ENCODE data around the gene OSBPL5. TPM values are rescaled to one million over a fixed set of nuclear protein-coding genes. Genes with fewer than 3 reads are reported as not detected.
A peak's percentile ranks its signal among the peaks of the same experiment; 100 is the strongest.

The OSBPL5 gene
- total and polyA plus RNA-seq, 2 donors from 2014 or later = 8.5 to 63.0 TPM

DNA sequence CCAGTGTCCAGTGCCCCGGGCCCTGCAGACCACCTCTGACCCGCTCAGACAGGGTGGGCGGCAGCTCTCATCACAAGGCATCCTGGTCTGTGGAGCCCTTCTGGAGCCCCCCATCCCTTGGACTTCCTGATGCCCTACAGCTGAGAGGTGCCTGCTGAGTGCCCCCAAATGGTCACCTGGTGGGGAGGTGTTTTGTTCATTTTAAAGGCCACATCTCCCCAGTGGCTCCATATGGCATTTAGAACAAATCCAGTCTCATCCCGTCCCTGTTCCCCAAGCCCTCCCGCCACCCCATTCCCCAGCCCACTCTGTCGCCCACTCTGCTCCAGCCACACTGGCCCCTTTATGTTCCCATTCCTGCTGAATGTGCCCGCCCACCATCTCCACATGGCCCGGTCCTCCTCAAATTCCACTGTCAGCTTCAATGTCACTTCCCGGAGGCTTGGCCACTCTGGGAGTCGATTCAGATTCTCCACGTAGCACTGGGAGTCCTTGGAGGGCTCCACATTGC lies 32.8 kb downstream of the OSBPL5 start:
- no peak for FAIRE-seq
- Histone ChIP-seq H3K4me1 (ENCODE audit: control insufficient read depth in 2 of 3, insufficient read depth in 2 of 3, low read depth in 1 of 3, low read length in 3 of 3) (no peaks in the 10 kb centered on the region), H3K27ac (ENCODE audit: low read depth in 2 of 2, low read length in 2 of 2) (no peak overlapping the region), H3K36me3 (ENCODE audit: control insufficient read depth in 2 of 3, insufficient read depth in 3 of 3, low read length in 3 of 3) (no peaks in the 10 kb centered on the region), H3K4me3 (ENCODE audit: low read length in 3 of 3) (no peak overlapping the region), H3K27me3 (ENCODE audit: control insufficient read depth, insufficient read depth, low read length) (no peaks in the 10 kb centered on the region), H3K9ac (ENCODE audit: low read length in 3 of 3) (no peak overlapping the region), H3K9me3 (ENCODE audit: control insufficient read depth in 2 of 3, insufficient read depth in 1 of 3, low read length in 3 of 3) (no peaks in the 10 kb centered on the region)
- TF ChIP-seq, protein P1, sequence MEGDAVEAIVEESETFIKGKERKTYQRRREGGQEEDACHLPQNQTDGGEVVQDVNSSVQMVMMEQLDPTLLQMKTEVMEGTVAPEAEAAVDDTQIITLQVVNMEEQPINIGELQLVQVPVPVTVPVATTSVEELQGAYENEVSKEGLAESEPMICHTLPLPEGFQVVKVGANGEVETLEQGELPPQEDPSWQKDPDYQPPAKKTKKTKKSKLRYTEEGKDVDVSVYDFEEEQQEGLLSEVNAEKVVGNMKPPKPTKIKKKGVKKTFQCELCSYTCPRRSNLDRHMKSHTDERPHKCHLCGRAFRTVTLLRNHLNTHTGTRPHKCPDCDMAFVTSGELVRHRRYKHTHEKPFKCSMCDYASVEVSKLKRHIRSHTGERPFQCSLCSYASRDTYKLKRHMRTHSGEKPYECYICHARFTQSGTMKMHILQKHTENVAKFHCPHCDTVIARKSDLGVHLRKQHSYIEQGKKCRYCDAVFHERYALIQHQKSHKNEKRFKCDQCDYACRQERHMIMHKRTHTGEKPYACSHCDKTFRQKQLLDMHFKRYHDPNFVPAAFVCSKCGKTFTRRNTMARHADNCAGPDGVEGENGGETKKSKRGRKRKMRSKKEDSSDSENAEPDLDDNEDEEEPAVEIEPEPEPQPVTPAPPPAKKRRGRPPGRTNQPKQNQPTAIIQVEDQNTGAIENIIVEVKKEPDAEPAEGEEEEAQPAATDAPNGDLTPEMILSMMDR (IDR thresholded peaks at IDR 0.05; ENCODE audit: borderline replicate concordance, extremely low read depth, insufficient read depth) = no peak
- peak in 1 of 5 donors; percentile 34 for DNase-seq
- intact Hi-C loops (cut with DNase I) = no loop called here

DNA sequence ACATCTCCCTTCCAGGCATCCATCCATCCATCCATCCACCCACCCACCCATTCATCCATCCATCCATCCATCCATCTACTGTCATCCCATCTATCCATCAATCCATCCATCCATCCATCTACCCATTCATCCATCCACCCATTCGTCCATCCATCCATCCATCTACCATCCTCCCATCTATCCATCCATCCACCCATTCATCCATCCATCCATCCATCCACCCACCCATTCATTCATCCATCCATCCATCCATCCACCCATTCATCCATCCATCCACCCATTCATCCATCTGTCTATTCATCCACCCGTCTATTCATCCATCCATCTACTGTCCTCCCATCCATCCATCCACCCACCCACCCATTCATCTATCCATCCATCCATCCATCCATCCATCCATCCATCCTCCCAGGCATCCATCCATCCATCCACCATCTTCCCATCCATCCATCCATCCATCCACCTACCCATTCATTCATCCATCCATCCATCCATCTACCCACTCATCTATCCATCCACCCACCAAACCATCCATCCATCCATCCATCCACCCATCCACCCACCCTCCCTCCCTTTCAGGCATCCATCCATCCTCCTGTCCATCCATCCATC lies 33.7 kb downstream of the OSBPL5 start:
- Histone ChIP-seq H3K9ac (ENCODE audit: low read length in 3 of 3) (no peak overlapping the region), H3K9me3 (ENCODE audit: control insufficient read depth in 2 of 3, insufficient read depth in 1 of 3, low read length in 3 of 3) (no peaks in the 10 kb centered on the region), H3K27ac (ENCODE audit: low read depth in 2 of 2, low read length in 2 of 2) (no peak overlapping the region), H3K36me3 (ENCODE audit: control insufficient read depth in 2 of 3, insufficient read depth in 3 of 3, low read length in 3 of 3) (no peaks in the 10 kb centered on the region), H3K27me3 (ENCODE audit: control insufficient read depth, insufficient read depth, low read length) (no peaks in the 10 kb centered on the region), H3K4me1 (ENCODE audit: control insufficient read depth in 2 of 3, insufficient read depth in 2 of 3, low read depth in 1 of 3, low read length in 3 of 3) (peaks cover 0 to 2% (median 0%) of the 10 kb centered on the region in 3 donors), H3K4me3 (ENCODE audit: low read length in 3 of 3) (no peak overlapping the region)
- intact Hi-C loops (cut with DNase I) = no loop called here
- FAIRE-seq (no peak), DNase-seq (no peak)
- TF ChIP-seq, protein P1 (IDR thresholded peaks at IDR 0.05; ENCODE audit: borderline replicate concordance, extremely low read depth, insufficient read depth) = no peak

DNA sequence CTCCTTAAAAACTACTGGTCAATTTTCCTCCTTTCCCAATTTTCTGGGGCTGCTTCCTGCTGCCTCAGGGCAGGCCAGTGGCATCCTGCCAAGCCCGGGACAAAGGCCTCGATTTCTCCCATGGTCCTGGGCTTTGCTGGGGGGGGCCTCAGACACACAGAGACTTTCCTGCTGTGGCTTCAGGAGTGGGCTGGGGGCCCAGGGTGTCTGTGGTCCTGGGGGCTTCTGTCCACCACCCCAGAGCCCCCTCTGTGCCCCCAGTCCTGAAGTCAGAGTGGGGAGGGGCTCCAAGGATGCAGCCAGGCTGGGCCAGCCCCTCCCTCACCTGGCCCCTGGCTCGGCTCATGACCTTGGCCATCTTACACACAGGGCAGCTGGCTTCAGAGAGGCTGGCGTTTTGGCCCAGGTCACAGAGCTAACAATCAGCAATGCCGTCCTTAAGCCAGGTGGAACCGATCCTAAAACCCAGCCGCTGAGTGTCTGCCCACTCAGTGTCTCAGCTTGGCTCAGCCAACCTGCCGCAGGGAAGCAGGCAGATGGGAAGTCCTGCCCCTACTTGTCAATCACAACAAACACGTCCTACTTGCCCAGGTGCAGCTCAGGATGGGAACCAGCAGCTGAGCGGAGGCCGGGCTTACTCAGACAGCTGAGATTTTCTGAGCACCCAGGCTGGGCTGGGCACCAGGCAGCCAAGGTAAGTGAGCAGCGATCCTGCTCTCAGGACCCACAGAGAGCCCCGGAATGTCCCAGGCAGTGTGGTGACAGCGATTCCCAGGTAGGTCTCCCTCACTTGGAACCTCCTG lies 34.6 kb downstream of the OSBPL5 start:
- Histone ChIP-seq H3K9me3 (ENCODE audit: control insufficient read depth in 2 of 3, insufficient read depth in 1 of 3, low read length in 3 of 3) (no peaks in the 10 kb centered on the region), H3K36me3 (ENCODE audit: control insufficient read depth in 2 of 3, insufficient read depth in 3 of 3, low read length in 3 of 3) (no peaks in the 10 kb centered on the region), H3K27me3 (ENCODE audit: control insufficient read depth, insufficient read depth, low read length) (no peaks in the 10 kb centered on the region), H3K4me1 (ENCODE audit: control insufficient read depth in 2 of 3, insufficient read depth in 2 of 3, low read depth in 1 of 3, low read length in 3 of 3) (peaks cover 0 to 2% (median 0%) of the 10 kb centered on the region in 3 donors), H3K9ac (ENCODE audit: low read length in 3 of 3) (no peak overlapping the region), H3K27ac (ENCODE audit: low read depth in 2 of 2, low read length in 2 of 2) (no peak overlapping the region), H3K4me3 (ENCODE audit: low read length in 3 of 3) (no peak overlapping the region)
- FAIRE-seq (no peak), DNase-seq (peak in 2 of 5 donors; percentile 30 to 68)
- TF ChIP-seq, protein P1 (IDR thresholded peaks at IDR 0.05; ENCODE audit: borderline replicate concordance, extremely low read depth, insufficient read depth) = no peak
- intact Hi-C loops (cut with DNase I) = no loop called here
